GM21447 (cell line): ENCODE measurements around the gene COL4A2.

Experiments
- ATAC-seq: cut with Tn5 transposase; IDR thresholded peaks from one replicate; pipeline ENCODE4 v1.9.1; 2021; ENCODE audit not compliant: unreplicated experiment

The COL4A2 gene

GRCh38 chr13:110503979-110504499 lies 197.0 kb downstream of the COL4A2 start:
- ATAC-seq: no peak

- no peak for ATAC-seq
Measured at GRCh38 chr13:110505594-110505993, 198.5 kb downstream of the COL4A2 start.

GRCh38 chr13:110506396-110506795 lies 199.3 kb downstream of the COL4A2 start:
- no peak for ATAC-seq

- ATAC-seq: no peak
Measured at GRCh38 chr13:110506859-110507566, 199.9 kb downstream of the COL4A2 start.

GRCh38 chr13:110507678-110508381 lies 200.7 kb downstream of the COL4A2 start:
- ATAC-seq: no peak

GRCh38 chr13:110509478-110509926 lies 202.4 kb downstream of the COL4A2 start:
- ATAC-seq: no peak

- peak; percentile 52 for ATAC-seq
Measured at GRCh38 chr13:110509971-110510786, 203.1 kb downstream of the COL4A2 start.

GRCh38 chr13:110511509-110512181 lies 204.6 kb downstream of the COL4A2 start:
- ATAC-seq: no peak

- no peak for ATAC-seq
Measured at GRCh38 chr13:110512198-110512740, 205.2 kb downstream of the COL4A2 start.

- no peak for ATAC-seq
Measured at GRCh38 chr13:110516500-110516899, 209.4 kb downstream of the COL4A2 start.

- no peak for ATAC-seq
Measured at GRCh38 chr13:110517505-110518225, 210.6 kb downstream of the COL4A2 start.

GRCh38 chr13:110518226-110518525 lies 211.1 kb downstream of the COL4A2 start:
- ATAC-seq: no peak

GRCh38 chr13:110518571-110518970 lies 211.5 kb downstream of the COL4A2 start:
- ATAC-seq: no peak

- no peak for ATAC-seq
Measured at GRCh38 chr13:110519046-110519445, 212.0 kb downstream of the COL4A2 start.

- no peak for ATAC-seq
Measured at GRCh38 chr13:110519506-110519905, 212.4 kb downstream of the COL4A2 start.

GRCh38 chr13:110520431-110521295 lies 213.6 kb downstream of the COL4A2 start:
- no peak for ATAC-seq

GRCh38 chr13:110521296-110521680 lies 214.2 kb downstream of the COL4A2 start:
- ATAC-seq: no peak

GRCh38 chr13:110521946-110522345 lies 214.9 kb downstream of the COL4A2 start:
- ATAC-seq: peak; percentile 48

- no peak for ATAC-seq
Measured at GRCh38 chr13:110522721-110523120, 215.6 kb downstream of the COL4A2 start.
